Measurements from ENCODE around the gene LMO7.

GRCh38 chr13:75782985-75783384, 146.9 kb downstream of the LMO7 start:
- TF ChIP-seq EP300 (IDR thresholded peaks at IDR 0.05) (no peak), CTCF (IDR thresholded peaks at IDR 0.05) (no peak), POLR2A (IDR thresholded peaks at IDR 0.05) (no peak)
